Right lobe of liver (tissue), 6 donors: ENCODE measurements around the gene CPTP. TPM values are rescaled to one million over a fixed set of nuclear protein-coding genes. Genes with fewer than 3 reads are reported as not detected.

Source experiments
- ATAC-seq, 4 donors: fragments of 200-7000 bp; cut with Tn5 transposase; one replicate each; pipeline ENCODE4 v1.9.1; 2020; ENCODE audit warnings: mild to moderate bottlenecking in 4 of 4, moderate library complexity in 4 of 4
- DNase-seq, 3 donors: peaks; one replicate each; pipeline ENCODE4 v3.0.0-alpha.2; 2020
- H3K27ac ChIP-seq, 3 donors: fragments of 200-600 bp; one replicate each; pipeline ENCODE4 v1.8.0; 2022
- H3K27me3 ChIP-seq, 2 donors: fragments of 200-600 bp; one replicate each; pipeline ENCODE4 v1.8.0; 2022
- H3K36me3 ChIP-seq, 4 donors: fragments of 200-600 bp; sonication (generic) in 1 of 4; one replicate each; pipeline versions ENCODE4 v1.5.1 to v1.8.0; 2017 to 2022; ENCODE audit warnings: control low read depth in 1 of 4
- H3K4me1 ChIP-seq, 4 donors: fragments of 200-600 bp; sonication (generic) in 1 of 4; one replicate each; pipeline versions ENCODE4 v1.5.1 to v1.8.0; 2017 to 2022; ENCODE audit warnings: control low read depth in 1 of 4
- H3K4me3 ChIP-seq, 3 donors: fragments of 200-600 bp; one replicate each; pipeline ENCODE4 v1.8.0; 2022
- H3K9me3 ChIP-seq, 4 donors: fragments of 200-600 bp; sonication (generic) in 1 of 4; one replicate each; pipeline versions ENCODE4 v1.5.1 to v1.8.0; 2017 to 2022; ENCODE audit warnings: control low read depth in 1 of 4
- POLR2A ChIP-seq: fragments of 450-650 bp; IDR thresholded peaks from one replicate; pipeline ENCODE4 v1.6.1; 2017; ENCODE audit warnings: antibody characterized with exemption, mild to moderate bottlenecking
- WGBS: methylation state at CpG from one replicate; pipeline ENCODE4 v1.1.6; 2018; ENCODE audit warnings: low coverage, low lambda C conversion rate; ENCODE audit not compliant: insufficient coverage; ENCODE audit errors: missing lambda C conversion rate; 5-methylcytosine and 5-hydroxymethylcytosine counted together
- intact Hi-C, 2 donors: fragments of 100-400 bp; cut with DNase I; formaldehyde crosslinking; loops; one replicate each; pipeline versions ENCODE4 v1.11.2 to v1.14.1; 2022
- total RNA-seq, 6 experiments: library from RNA; depleted of rRNA in 2 of 6; stranded (reverse); fragments of >200 nt in 2 of 6; fragmentation: NEBNext Ultra II Directional in 3 of 6; extraction: Animal tissue kit (Norgen Biotek cat#: 25700) in 3 of 6; gene quantifications; one replicate each; pipeline versions ENCODE4 v1.1.0 to v1.2.4, GENCODE V29; 2016 to 2023
- TF ChIP-seq, protein P1 (sequence below), 4 donors: fragments of 200-600 bp in 3 of 4; fragments of 450-650 bp in 1 of 4; IDR thresholded peaks; one replicate each; pipeline versions ENCODE4 v1.5.1 to v1.8.0; 2016 to 2022; ENCODE audit warnings: antibody characterized with exemption in 4 of 4, mild to moderate bottlenecking in 2 of 4
- donor health status: DM: no; HTN: yes; CAD: no.
- donor health status: DM: no; HTN: no; CAD: no.
- donor health status: DM: no; HTN: no; CAD: no.
- donor health status: DM: no; HTN: yes; CAD: no.
- donor health status: DM: no; HTN: yes; CAD: no.

Gene CPTP
- total RNA-seq, 6 experiments from 2014 or later = 26.9 to 57.7 (median 33.1) TPM

DNA sequence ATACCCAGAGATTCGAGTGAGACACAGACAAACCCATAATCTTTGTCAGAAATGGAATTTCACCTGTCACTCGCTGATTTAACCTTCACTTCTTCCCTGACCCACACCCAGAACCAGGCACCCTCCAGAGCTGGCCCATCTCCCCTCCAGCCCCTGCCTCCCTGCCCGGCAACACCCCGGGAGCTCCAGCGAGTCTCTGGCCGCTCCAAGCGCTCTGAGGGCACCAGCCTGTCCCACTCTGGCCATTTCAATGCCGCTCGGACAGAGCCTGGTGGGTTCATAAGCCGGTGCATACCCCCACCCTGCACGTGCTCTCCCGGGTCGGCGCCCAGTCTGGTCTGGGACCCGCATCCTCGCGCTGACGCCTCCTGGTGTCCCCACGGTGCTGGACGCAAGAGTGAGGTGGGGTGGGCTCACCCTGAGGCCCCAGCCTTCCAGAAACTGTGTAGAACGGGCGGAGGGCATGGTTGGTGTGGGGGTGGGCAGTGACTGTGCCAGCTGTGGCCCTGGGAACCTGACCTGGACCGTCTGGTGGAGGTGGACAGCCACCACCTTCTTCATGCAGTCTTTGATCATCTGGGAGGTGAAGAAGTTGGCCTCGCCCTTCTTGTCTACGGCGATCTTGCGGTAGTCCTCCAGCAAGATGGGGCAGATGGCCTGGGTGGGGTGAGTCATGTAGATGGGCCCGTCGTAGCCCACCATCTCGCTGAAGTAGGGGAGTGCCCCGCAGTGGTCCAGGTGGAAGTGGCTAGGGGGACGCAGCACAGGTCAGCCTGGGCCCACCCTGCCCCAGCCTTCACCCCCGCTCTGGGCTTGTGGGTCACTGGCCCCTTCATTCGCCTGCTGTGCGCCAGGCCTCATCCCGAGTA, 5.6 kb upstream of the CPTP start:
- Histone ChIP-seq H3K27ac (no peak overlapping the region), H3K9me3 (no peaks in the 10 kb centered on the region), H3K27me3 (no peaks in the 10 kb centered on the region), H3K4me3 (no peak overlapping the region), H3K36me3 (peaks cover 0 to 15% (median 9%) of the 10 kb centered on the region in 4 donors), H3K4me1 (peaks cover 0 to 22% (median 0%) of the 10 kb centered on the region in 4 donors)
- WGBS = 83% methylated on average over 8 of the region's 36 CpGs
- DNase-seq = no peak
- no peak for ATAC-seq
- no peak for TF ChIP-seq POLR2A
- TF ChIP-seq, protein P1, sequence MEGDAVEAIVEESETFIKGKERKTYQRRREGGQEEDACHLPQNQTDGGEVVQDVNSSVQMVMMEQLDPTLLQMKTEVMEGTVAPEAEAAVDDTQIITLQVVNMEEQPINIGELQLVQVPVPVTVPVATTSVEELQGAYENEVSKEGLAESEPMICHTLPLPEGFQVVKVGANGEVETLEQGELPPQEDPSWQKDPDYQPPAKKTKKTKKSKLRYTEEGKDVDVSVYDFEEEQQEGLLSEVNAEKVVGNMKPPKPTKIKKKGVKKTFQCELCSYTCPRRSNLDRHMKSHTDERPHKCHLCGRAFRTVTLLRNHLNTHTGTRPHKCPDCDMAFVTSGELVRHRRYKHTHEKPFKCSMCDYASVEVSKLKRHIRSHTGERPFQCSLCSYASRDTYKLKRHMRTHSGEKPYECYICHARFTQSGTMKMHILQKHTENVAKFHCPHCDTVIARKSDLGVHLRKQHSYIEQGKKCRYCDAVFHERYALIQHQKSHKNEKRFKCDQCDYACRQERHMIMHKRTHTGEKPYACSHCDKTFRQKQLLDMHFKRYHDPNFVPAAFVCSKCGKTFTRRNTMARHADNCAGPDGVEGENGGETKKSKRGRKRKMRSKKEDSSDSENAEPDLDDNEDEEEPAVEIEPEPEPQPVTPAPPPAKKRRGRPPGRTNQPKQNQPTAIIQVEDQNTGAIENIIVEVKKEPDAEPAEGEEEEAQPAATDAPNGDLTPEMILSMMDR (IDR thresholded peaks at IDR 0.05) = no peak
- intact Hi-C loops = no loop called here

DNA sequence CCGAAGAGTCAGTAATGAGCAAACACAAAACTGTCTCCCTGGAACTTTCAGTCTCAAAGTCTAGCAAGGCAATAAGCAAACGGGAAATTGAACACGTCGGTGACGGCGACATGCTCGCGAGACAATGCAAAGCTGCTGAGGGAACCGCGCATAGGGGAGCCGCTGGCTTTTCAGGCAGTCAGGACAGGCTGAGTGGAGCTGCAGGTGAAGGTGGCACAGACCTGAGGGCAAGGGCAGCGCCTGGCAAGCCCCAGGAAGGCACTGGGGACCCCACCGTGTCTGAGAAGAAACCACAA, 5.0 kb upstream of the CPTP start:
- DNase-seq (no peak), ATAC-seq (no peak)
- no peak overlapping the region for H3K27ac ChIP-seq
- H3K4me3 ChIP-seq = no peak overlapping the region
- intact Hi-C loops = no loop called here
- H3K27me3 ChIP-seq = no peaks in the 10 kb centered on the region
- H3K36me3 ChIP-seq = peaks cover 0 to 9% (median 4%) of the 10 kb centered on the region in 4 donors
- no peaks in the 10 kb centered on the region for H3K9me3 ChIP-seq
- H3K4me1 ChIP-seq = peaks cover 0 to 22% (median 0%) of the 10 kb centered on the region in 4 donors
- 88% methylated on average over 10 of the region's 13 CpGs for WGBS
- no peak for TF ChIP-seq POLR2A
- TF ChIP-seq, protein P1 (IDR thresholded peaks at IDR 0.05) = no peak

DNA sequence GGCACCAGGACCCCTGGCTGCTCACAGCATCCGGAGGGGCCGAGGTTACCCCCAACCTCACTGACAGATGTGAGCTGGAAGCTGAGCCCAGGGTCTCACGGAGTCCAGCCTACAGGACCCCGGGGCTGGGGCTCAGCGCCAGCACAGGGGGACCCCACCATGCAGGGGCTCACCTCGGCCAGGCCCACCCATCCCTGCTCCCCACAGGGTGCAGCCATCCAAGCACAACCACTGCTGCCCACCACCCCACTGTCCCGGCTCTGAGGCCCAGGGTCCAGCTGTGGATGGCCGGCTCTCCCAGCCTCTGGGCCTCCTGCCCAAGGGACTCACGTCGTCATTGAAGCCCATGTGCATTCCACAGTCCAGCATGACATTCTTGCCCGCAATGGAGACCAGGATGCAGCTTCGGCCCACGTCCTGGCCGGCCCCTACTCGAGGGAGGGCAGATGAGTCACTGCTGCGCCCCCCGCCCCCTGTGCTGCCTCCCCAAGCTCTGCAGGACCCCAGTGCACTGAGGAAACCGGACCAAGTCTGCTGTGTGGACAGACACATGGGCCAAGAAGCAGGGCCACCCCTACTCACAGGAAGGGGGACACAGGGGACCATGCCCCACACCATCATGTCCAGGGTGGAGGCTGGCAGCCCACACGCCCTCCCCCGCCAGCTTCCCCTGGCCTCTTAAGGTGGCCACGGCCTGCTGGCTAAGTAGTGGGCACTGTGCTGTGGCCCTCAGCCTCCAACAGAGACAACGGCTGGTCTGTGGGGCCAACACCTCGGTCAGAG, 3.7 kb upstream of the CPTP start:
- TF ChIP-seq, protein P1 (IDR thresholded peaks at IDR 0.05) = no peak
- no peak for TF ChIP-seq POLR2A
- H3K4me1 ChIP-seq = peaks cover 0 to 28% (median 0%) of the 10 kb centered on the region in 4 donors
- no peak overlapping the region for H3K27ac ChIP-seq
- no peak for ATAC-seq
- peaks cover 0 to 9% (median 1%) of the 10 kb centered on the region in 4 donors for H3K36me3 ChIP-seq
- DNase-seq = no peak
- intact Hi-C loops = no loop called here
- H3K4me3 ChIP-seq = no peak overlapping the region
- H3K9me3 ChIP-seq = no peaks in the 10 kb centered on the region
- WGBS = 78% methylated on average over 6 of the region's 23 CpGs
- H3K27me3 ChIP-seq = no peaks in the 10 kb centered on the region

DNA sequence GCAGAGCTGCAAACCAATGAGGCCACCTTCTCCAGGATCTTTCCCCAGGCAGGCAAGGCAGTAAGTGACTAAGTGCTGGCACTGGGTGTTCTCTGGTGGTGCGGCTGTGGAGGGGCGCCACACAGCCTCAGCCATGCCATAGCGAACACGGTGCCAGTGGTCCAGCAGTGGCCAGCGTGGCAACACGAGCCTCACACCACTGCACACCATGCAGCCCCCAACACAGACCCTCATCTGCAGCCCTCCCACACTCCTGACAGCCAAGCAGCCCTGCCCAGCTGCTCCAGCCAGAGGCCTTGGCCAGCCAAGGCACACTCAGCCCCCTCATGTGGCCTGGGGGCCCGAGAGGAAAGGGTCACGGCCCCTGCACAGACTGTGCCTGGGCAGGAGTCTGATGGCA, 3.1 kb upstream of the CPTP start:
- TF ChIP-seq, protein P1 (IDR thresholded peaks at IDR 0.05) = no peak
- no peak for TF ChIP-seq POLR2A
- ATAC-seq (no peak), DNase-seq (no peak)
- peaks cover 0 to 34% (median 0%) of the 10 kb centered on the region in 4 donors for H3K4me1 ChIP-seq
- no CpG with 5 or more reads among the region's 8 CpGs for WGBS
- no peaks in the 10 kb centered on the region for H3K27me3 ChIP-seq
- no peaks in the 10 kb centered on the region for H3K9me3 ChIP-seq
- peaks cover 0 to 9% (median 1%) of the 10 kb centered on the region in 4 donors for H3K36me3 ChIP-seq
- H3K27ac ChIP-seq = no peak overlapping the region
- no peak overlapping the region for H3K4me3 ChIP-seq
- intact Hi-C loops = no loop called here
